DMS53 treated with DMSO at 0.1 percent for 48 hours (cell line): ENCODE measurements around the gene SLC50A1.

Source experiments
- DNase-seq: peaks from one replicate; lab custom pipeline; 2025; ENCODE audit not compliant: unreplicated experiment; lab: John Stamatoyannopoulos, UW

SLC50A1 gene

DNA sequence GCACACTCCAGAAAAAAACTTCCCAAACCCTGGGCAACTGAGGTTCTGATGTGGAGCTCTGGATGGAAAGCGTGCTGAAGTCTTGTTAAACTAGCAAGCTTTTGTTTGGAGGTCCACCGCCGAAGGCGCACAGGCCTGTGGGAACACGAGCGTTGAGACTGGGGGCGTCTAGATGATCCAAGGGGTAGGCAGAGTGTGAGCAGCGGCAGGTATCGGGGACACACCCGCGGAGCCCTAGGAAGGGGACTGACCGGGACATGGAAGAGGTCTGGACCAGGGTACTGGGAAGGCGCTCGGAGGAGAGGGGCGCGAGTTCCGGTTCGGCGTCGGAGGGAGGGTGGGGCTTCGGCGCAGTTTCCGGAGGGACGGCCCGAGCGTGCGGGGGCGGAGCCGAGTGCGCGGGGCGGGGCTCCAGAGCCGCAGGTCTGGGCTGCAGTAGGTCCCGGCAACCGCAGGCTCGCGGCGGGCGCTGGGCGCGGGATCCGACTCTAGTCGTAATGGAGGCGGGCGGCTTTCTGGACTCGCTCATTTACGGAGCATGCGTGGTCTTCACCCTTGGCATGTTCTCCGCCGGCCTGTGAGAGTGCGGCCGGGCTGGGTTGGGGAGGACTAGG, at the start of gene SLC50A1:
Gene SLC50A1, plus strand, starts transcription at position 438 of the 614 bp plus-strand sequence. Its CDS starts 60 bp downstream, at position 498.
- peak; percentile 89 for DNase-seq

- DNase-seq, result peak; percentile 27
Observed at GRCh38 chr1:155086128-155086741, 49.4 kb upstream of the SLC50A1 start.

DNA sequence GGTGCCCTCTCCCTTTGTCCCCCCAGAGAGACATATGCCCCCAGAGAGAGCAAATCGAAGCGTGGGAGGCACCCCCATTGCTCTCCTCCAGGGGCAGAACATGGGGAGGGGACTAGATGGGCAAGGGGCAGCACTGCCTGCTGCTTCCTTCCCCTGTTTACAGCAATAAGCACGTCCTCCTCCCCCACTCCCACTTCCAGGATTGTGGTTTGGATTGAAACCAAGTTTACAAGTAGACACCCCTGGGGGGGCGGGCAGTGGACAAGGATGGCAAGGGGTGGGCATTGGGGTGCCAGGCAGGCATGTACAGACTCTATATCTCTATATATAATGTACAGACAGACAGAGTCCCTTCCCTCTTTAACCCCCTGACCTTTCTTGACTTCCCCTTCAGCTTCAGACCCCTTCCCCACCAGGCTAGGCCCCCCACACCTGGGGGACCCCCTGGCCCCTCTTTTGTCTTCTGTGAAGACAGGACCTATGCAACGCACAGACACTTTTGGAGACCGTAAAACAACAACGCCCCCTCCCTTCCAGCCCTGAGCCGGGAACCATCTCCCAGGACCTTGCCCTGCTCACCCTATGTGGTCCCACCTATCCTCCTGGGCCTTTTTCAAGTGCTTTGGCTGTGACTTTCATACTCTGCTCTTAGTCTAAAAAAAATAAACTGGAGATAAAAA, 48.7 kb upstream of the SLC50A1 start:
- DNase-seq, result no peak

- peak; percentile 34 for DNase-seq
Observed at GRCh38 chr1:155091071-155092051, 44.3 kb upstream of the SLC50A1 start.

DNA sequence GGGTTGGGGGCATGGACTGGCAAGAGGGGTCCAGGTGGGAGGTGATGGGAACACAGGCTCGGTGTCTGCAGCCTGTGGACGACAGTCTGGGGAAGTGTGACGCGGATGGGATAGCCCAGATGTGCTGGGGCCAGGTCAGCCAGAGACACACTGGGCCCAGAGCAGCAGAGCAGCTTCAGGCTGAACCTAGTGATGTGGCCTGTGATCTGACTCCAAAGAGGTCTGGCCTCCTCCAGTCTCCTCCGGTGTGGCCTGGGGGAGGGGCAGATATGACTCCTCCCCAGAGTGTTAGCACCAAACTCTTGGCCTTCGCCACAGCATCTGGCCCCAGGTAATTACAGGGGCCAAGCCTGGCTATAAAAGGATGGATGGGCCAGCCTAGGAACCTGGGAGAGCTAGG, 43.5 kb upstream of the SLC50A1 start:
- DNase-seq, result no peak

- DNase-seq, result no peak
Observed at GRCh38 chr1:155092641-155093040, 43.0 kb upstream of the SLC50A1 start.

GRCh38 chr1:155093911-155094621, 41.6 kb upstream of the SLC50A1 start:
- peak; percentile 54 for DNase-seq

DNA sequence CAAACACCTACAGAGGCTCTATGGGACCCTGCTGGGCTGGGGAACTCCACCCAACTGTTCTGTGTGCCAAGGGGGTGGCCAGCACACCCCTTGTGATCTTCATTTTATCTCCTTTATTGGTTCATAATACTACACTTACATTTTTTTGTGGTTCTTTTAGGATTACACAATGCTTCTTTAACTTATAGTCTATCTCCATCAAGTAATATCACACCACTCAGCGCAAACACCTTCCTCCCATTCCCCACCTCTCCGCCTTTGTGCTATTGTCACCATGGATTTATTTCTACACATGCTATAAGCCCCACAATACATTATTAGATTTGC, 41.1 kb upstream of the SLC50A1 start:
- no peak for DNase-seq

DNA sequence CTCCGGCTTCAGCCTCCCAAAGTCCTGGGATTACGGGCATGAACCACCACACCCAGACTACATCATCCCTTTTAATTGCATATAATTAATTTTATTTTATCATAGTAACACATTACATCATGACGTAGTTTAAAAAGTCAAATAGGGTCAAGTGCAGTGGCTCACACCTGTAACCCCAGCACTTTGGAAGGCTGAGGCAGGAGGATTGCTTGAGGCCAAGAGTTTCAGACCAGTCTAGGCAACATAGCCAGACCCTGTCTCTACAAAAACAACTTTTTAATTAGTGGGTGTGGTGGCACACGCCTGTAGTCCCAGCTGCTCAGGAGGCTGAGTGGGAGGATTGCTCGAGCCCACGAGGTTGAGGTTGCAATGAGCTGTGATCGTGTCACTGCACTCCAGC, 36.3 kb upstream of the SLC50A1 start:
- DNase-seq, result no peak

DNA sequence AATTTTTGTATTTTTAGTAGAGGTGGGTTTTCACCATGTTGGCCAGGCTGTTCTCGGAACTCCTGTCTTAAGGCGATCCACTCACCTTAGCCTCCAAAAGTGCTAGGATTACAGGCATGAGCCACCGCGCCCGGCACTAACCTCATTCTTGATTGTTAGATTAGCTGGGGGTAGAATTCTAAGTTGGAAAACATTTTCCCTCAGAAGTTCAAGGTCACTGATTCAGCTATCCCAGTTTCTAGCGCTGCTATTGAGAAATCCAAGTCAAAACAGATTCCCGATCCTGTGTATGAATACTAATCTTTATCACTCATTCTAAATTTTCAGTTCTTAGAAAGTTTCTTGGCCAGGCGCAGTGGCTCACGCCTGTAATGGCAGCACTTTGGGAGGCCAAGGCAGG, 32.3 kb upstream of the SLC50A1 start:
- DNase-seq, result no peak

DNA sequence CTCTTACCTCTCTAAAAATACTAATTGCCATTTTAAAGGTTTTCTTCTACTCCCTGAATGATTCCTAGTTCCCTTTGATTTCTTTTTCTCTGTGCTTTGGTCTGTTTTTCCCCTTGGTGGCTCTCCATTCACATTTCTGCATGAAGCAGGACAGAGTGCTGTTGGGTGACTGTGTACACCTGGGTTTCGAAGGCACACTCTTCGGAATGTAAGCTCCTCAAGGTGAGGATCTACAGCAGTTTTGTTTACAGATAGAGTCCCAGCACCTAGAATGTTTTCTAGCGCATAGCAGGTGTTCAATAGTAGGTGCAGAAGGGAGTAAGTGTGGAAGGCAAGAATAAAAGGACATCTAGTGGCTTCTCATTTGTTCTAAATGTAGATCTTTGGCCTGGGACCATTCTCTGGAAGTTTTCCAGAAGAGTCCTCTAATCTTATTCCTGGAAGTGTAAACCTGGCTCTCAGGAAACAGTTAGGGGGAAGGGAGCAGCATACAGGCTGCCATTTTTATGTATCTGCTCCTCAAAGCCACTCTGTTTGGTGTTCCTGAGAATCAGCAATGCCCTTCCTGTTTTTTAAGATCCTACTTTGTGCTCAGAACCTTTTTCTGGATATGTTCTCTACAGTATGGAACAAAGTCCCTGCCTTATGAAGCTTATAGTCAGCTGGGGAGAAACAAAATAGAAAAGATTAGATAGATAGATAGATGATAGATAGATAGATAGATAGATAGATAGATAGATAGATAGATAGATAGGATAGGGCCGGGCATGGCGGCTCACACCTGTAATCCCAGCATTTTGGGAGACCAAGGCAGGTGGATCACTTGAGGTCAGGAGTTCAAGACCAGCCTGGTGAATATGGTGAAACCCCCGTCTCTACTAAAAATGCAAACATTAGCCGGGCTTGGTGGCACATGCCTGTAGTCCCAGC, 30.8 kb upstream of the SLC50A1 start:
- DNase-seq, result no peak

GRCh38 chr1:155105604-155106011, 30.0 kb upstream of the SLC50A1 start:
- DNase-seq, result no peak

DNA sequence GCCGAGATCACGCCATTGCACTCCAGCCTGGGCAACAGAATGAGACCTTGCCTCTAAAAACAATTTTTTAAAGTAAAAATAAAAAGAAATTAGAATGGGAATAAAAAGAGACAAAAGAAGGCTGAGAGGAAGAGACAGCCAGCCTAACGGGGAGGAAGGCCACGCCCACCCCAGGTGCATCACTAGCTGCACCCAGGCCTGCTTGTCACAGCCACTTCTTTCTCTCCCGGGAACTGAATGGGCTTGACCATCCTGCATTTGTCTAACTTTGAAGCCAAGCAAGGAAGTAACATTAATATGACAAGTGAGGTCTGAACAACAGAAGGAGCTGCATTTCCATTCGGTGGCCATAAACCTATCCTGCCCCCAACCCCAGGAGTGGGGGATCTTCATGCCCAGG, 28.8 kb upstream of the SLC50A1 start:
- DNase-seq, result no peak

GRCh38 chr1:155107309-155108264, 28.1 kb upstream of the SLC50A1 start:
- no peak for DNase-seq

DNA sequence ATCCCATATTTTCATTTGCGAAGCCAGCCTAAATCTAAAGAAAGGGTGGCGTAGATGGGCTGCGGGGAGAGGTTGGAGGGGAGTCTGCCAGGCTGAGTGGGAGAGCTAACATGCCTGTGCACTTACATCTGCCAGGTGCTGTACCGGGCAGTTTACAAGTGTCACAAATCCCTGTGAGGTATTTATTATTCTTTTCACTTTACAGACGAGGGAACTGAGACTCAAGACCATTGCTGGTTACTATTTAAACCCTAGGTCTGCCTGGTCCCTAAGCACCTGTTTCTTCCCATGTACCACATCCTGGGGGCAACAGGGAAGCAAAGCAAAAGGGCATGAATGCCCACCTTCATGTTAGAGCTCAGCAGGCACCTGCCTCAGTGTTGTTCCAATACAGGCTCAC, 27.4 kb upstream of the SLC50A1 start:
- DNase-seq, result no peak

DNA sequence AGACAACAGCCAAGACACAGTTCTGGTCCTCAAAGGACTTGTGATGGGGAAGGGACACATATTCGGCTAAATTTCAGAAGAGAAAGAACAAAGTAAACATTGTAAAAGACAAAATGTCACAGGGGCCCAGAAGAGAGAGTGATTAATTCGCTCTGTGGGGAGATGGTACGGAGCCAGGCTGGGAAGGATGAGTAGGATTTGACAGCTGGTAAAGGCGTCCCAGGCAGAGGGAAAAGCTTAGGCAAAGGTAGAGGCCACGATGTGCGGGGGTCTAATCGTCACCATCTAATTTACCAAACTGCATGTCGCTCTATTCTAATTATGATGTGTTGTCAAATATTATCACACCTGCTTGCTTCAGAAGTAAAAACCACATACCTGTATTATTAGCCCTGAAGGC, 25.3 kb upstream of the SLC50A1 start:
- no peak for DNase-seq

- DNase-seq, result no peak
Observed at GRCh38 chr1:155110826-155111225, 24.8 kb upstream of the SLC50A1 start.

DNA sequence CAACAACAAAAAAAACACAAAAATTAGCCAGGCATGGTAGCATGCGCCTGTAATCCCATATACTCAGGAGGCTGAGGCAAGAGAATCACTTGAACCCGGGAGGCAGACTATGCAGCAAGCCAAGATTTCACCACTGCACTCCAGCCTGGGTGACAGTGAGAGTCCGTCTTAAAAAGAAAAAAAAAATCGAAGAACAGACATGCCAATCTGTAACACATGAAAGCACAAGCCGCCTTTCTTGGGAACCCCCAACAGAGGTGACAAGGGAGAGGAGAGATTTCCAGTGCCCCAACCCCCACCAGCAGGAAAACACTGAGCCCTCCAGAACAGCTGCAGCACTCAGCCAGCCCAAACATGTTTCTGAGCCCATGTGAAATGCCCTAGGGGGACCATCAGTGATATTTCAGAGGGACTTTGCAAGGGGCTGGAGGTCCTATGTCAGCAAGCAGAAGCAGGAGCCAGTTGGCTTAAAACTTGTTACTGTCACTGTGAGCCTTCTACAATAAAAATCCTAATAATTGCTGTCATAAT, 22.1 kb upstream of the SLC50A1 start:
- no peak for DNase-seq
